Measurements from ENCODE around the gene GATAD2B.
"Not testable (repeated sequence)": the region's sequence is repeated elsewhere in the genome, so short reads cannot be mapped to it uniquely, and the experiment has no call there.

Gene GATAD2B

DNA sequence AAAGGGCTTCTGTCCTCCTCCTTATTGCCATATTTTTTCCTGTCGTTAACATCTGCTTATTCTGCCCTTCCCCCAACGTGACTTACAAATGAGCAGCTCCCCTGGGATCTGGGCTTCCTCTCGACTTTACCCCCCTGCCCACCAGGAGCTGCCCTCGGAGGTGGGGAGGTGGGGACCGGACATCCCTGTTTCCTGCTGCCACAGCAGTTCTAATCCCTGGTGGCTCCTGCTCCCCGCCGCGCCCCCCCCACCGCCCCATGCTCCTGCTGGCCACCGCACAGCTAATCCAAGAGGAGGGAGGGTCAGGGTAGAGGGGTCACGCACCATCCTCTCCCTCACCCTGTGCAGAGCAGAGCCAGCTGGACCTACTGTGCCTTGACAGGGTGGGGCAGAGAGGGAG is 152.0 kb downstream of the GATAD2B start:
- Histone ChIP-seq H3K27me3 (replicated peaks) (no peaks in the 10 kb centered on the region), H3K36me3 (replicated peaks) (peaks cover 23% of the 10 kb centered on the region), H3K4me3 (ENCODE audit: low read depth, low read length) (no peak overlapping the region), H3K27ac (no peak overlapping the region)
- TF ChIP-seq, protein P1, sequence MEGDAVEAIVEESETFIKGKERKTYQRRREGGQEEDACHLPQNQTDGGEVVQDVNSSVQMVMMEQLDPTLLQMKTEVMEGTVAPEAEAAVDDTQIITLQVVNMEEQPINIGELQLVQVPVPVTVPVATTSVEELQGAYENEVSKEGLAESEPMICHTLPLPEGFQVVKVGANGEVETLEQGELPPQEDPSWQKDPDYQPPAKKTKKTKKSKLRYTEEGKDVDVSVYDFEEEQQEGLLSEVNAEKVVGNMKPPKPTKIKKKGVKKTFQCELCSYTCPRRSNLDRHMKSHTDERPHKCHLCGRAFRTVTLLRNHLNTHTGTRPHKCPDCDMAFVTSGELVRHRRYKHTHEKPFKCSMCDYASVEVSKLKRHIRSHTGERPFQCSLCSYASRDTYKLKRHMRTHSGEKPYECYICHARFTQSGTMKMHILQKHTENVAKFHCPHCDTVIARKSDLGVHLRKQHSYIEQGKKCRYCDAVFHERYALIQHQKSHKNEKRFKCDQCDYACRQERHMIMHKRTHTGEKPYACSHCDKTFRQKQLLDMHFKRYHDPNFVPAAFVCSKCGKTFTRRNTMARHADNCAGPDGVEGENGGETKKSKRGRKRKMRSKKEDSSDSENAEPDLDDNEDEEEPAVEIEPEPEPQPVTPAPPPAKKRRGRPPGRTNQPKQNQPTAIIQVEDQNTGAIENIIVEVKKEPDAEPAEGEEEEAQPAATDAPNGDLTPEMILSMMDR (IDR thresholded peaks at IDR 0.05; ENCODE audit: low read depth, low read length, missing control alignments) = no peak
- in situ Hi-C loops (cut with HindIII; ENCODE audit: low pct_ligation_motif_present, low sequenced_read_pairs) = no loop called here
- DNase-seq = no peak

DNA sequence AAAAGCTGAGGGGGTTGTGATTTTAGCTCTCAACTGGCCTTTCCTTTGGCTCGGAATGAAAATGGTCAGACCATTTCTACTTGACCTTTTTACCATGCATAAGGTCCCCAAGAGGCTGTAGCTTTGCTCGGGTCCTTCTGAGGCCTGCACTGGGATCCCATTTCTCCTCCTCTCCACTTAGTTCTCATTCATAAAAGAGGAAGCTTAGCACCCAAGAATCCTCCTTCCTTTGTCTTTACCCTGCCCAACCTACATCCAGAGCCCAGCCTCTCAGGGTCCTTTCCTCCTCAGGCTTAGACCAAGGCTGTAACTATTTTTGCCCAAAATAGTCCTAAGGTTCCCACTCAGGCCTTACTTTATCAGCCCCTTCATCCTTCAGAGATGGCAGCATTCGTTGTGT is 153.6 kb downstream of the GATAD2B start:
- H3K36me3 ChIP-seq (replicated peaks) = peaks cover 29% of the 10 kb centered on the region

DNA sequence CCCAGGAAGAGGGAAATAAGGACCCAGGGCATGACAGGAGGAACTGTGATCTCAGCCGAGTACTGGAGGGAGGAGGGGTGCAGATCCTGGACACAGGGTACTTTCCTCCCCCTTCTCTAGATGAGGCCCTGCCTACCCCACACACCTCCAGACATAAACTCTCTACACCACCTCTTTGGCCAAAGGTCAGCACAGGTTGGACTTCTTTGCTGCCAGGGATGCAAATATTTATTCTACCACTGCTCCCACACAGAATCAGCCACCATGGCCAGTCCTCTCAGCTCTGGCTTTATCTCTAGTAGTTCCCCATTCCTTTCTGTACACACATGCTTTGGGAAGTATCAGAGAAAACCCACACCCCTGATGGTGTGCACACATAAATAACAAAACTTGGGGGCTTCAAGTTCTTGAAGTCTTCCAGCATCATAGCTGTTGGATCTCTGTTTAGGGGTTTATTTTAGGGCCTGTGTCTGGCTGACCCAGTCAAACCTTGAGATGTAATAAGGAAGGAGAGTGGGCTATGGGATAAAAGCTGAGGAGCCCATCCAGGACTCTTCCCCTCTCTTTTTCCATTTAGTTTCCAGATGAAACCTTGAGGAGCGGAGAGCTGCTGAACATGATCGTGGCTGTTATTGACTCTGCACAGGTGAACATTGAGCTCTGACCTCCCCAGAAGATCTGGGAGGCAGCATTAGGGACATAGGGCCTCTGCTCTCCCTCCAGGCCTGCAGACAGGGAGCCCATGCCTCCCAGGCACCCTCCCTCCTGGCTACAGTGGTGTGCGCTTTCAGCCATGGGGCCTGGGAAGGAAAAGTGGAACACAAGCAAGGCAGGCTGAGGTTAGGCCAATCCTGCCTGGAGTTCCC is 154.2 kb downstream of the GATAD2B start:
- no peak overlapping the region for H3K27ac ChIP-seq
- no peaks in the 10 kb centered on the region for H3K27me3 ChIP-seq (replicated peaks)
- peaks cover 31% of the 10 kb centered on the region for H3K36me3 ChIP-seq (replicated peaks)
- no peak for DNase-seq
- H3K4me3 ChIP-seq (ENCODE audit: low read depth, low read length) = no peak overlapping the region
- in situ Hi-C loops (cut with HindIII; ENCODE audit: low pct_ligation_motif_present, low sequenced_read_pairs) = no loop called here
- TF ChIP-seq, protein P1 (IDR thresholded peaks at IDR 0.05; ENCODE audit: low read depth, low read length, missing control alignments) = no peak

More for the DNA sequence above, 153.6 kb downstream of the GATAD2B start:
- no peak overlapping the region for H3K4me3 ChIP-seq (ENCODE audit: low read depth, low read length)
- in situ Hi-C loops (cut with HindIII; ENCODE audit: low pct_ligation_motif_present, low sequenced_read_pairs) = no loop called here
- no peaks in the 10 kb centered on the region for H3K27me3 ChIP-seq (replicated peaks)
- TF ChIP-seq, protein P1 (IDR thresholded peaks at IDR 0.05; ENCODE audit: low read depth, low read length, missing control alignments) = no peak
- no peak overlapping the region for H3K27ac ChIP-seq
- no peak for DNase-seq

DNA sequence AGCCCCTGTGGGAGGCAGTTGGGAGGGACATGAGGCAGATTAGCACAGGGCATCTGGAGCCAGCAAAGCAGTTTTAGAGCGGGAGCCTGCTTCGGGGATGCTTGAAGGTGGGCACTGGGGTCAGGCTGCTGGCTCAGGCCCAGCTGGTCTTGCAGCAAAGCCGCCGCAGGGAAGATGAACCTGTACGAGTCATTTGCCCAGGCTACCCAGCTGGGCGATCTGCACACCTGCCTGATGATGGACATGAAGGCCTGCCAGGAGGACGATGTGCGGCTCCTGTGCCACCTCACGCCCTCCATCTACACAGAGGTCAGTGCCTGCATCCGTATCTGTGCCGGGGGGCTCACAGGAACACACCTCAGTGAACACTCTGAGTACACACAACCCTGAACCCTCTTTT is 155.3 kb downstream of the GATAD2B start:
- no peak overlapping the region for H3K4me3 ChIP-seq (ENCODE audit: low read depth, low read length)
- in situ Hi-C loops (cut with HindIII; ENCODE audit: low pct_ligation_motif_present, low sequenced_read_pairs) = no loop called here
- no peak for DNase-seq
- peaks cover 34% of the 10 kb centered on the region for H3K36me3 ChIP-seq (replicated peaks)
- TF ChIP-seq, protein P1 (IDR thresholded peaks at IDR 0.05; ENCODE audit: low read depth, low read length, missing control alignments) = no peak
- H3K27me3 ChIP-seq (replicated peaks) = no peaks in the 10 kb centered on the region
- no peak overlapping the region for H3K27ac ChIP-seq

DNA sequence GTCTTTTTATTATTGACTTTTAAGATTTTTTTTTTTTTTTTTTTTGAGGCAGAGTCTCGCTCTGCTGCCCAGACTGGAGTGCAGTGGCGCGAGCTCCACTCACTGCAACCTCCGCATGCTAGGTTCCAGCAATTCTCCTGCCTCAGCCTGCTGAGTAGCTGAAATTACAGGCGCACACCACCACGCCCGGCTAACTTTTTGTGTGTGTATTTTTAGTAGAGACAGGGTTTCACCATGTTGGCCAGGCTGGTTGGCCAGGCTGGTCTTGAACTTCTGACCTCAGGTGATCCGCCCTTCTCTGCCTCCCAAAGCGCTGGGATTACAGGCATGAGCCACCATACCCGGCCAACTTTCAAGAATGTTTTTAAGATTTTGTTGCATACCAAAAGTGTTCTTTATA is 156.1 kb downstream of the GATAD2B start:
- H3K27ac ChIP-seq; H3K27me3 ChIP-seq (replicated peaks); in situ Hi-C loops (cut with HindIII; ENCODE audit: low pct_ligation_motif_present, low sequenced_read_pairs); H3K4me3 ChIP-seq (ENCODE audit: low read depth, low read length); DNase-seq: not testable (repeated sequence)
- H3K36me3 ChIP-seq (replicated peaks) = peaks cover 39% of the 10 kb centered on the region

DNA sequence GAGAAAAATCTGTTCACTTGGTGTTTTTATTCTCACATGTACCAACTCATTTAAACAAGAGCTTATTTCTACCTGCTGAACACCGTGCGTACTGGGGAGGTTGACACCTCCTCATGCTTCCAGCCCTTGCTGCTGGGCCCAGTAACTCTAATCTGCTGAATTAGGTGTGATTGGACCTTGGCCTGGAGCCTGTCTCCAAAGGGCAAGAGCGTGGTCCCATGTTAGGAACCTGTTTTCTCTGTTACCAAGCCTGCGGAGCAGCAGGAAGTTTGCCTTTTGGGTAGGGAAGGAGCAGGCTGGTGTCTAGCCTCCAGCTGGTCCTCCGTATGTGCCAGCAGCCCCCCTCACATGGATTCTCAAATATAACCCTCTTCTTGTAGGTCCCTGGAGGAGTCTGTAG is 158.5 kb downstream of the GATAD2B start:
- no peak overlapping the region for H3K27ac ChIP-seq
- peaks cover 49% of the 10 kb centered on the region for H3K36me3 ChIP-seq (replicated peaks)
- in situ Hi-C loops (cut with HindIII; ENCODE audit: low pct_ligation_motif_present, low sequenced_read_pairs) = no loop called here
- no peak for DNase-seq
- no peaks in the 10 kb centered on the region for H3K27me3 ChIP-seq (replicated peaks)
- no peak overlapping the region for H3K4me3 ChIP-seq (ENCODE audit: low read depth, low read length)
- TF ChIP-seq, protein P1 (IDR thresholded peaks at IDR 0.05; ENCODE audit: low read depth, low read length, missing control alignments) = no peak
